OCI-LY3 (cell line): ENCODE measurements around the gene HELZ2.

Experiments used
- EZH2phosphoT487 ChIP-seq: fragments of 200-600 bp; shearing (Covaris generic); IDR thresholded peaks from 2 replicates; pipeline ENCODE4 v1.6.1; 2018; ENCODE audit warnings: antibody characterized with exemption, mixed run types, low read depth
- TF ChIP-seq, protein P1 (sequence below): fragments of 200-600, 300-600 bp; sonication (generic); IDR thresholded peaks from 2 replicates; pipeline ENCODE4 v1.5.1; 2014; ENCODE audit warnings: antibody characterized with exemption, low read length, low read depth

DNA sequence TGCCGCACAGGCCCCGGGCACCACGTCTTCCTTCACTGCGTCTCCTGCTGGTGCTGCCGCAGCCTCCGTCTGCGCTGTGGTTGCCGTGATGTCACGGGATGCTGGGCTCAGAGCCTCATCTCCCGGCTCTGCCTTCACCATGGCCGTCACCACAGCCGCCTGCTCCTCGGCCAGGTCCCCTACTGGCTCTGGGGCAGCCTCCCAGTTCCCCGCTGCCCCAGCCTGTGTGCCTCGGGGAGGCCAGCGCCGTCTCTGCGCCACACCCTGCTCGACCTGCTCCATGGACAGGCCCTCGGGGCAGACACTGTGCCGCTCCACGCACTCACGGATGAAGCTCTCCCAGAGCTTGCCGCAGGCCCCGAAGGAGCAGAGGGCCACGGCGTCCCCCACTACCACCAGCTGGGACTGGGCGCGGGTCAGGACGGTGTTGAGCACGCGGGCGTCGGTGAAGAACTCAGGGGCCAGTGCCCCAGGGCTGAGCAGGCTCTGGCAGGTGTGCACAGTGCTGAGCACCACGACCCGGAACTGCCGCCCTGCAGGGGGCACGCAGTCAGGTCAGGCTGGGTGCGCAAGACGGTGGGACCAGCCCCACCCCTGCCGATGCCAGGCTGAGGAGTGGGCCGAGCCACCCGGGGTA lies 8.2 kb downstream of the HELZ2 start:
- TF ChIP-seq, protein P1, sequence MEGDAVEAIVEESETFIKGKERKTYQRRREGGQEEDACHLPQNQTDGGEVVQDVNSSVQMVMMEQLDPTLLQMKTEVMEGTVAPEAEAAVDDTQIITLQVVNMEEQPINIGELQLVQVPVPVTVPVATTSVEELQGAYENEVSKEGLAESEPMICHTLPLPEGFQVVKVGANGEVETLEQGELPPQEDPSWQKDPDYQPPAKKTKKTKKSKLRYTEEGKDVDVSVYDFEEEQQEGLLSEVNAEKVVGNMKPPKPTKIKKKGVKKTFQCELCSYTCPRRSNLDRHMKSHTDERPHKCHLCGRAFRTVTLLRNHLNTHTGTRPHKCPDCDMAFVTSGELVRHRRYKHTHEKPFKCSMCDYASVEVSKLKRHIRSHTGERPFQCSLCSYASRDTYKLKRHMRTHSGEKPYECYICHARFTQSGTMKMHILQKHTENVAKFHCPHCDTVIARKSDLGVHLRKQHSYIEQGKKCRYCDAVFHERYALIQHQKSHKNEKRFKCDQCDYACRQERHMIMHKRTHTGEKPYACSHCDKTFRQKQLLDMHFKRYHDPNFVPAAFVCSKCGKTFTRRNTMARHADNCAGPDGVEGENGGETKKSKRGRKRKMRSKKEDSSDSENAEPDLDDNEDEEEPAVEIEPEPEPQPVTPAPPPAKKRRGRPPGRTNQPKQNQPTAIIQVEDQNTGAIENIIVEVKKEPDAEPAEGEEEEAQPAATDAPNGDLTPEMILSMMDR, result no peak
- TF ChIP-seq EZH2phosphoT487, result no peak
